ENCODE results near the gene TTC12. TPM values are rescaled to one million over a fixed set of nuclear protein-coding genes. Genes with fewer than 3 reads are reported as not detected.

The TTC12 gene
- total RNA-seq, 2 donors from 2014 or later: 21.6 TPM

- no peaks in the 10 kb centered on the region for H3K27me3 ChIP-seq (replicated peaks; ENCODE audit: insufficient read depth)
- intact Hi-C loops (cut with DNase I): no loop called here
- H3K36me3 ChIP-seq: no peaks in the 10 kb centered on the region
- 96% methylated on average over 11 of the region's 11 CpGs for WGBS
- no peaks in the 10 kb centered on the region for H3K9me3 ChIP-seq
- TF ChIP-seq CTCF (IDR thresholded peaks at IDR 0.05): no peak
- TF ChIP-seq POLR2A (IDR thresholded peaks at IDR 0.05): no peak
- no peak overlapping the region for H3K4me3 ChIP-seq
- H3K4me1 ChIP-seq (replicated peaks): no peaks in the 10 kb centered on the region
- DNase-seq (ENCODE audit: low spot score): no peak
- no peak overlapping the region for H3K27ac ChIP-seq
Observed at GRCh38 chr11:113394919-113395318, 80.5 kb downstream of the TTC12 start.

GRCh38 chr11:113395782-113396336 lies 81.5 kb downstream of the TTC12 start:
- WGBS: 94% methylated on average over 9 of the region's 9 CpGs
- intact Hi-C loops (cut with DNase I): no loop called here
- H3K4me3 ChIP-seq: no peak overlapping the region

GRCh38 chr11:113396690-113397089 lies 82.3 kb downstream of the TTC12 start:
- H3K4me1 ChIP-seq (replicated peaks): no peaks in the 10 kb centered on the region
- no peak for DNase-seq (ENCODE audit: low spot score)
- no peak overlapping the region for H3K27ac ChIP-seq
- intact Hi-C loops (cut with DNase I): no loop called here
- no peaks in the 10 kb centered on the region for H3K27me3 ChIP-seq (replicated peaks; ENCODE audit: insufficient read depth)
- no peaks in the 10 kb centered on the region for H3K9me3 ChIP-seq
- no peak for TF ChIP-seq POLR2A (IDR thresholded peaks at IDR 0.05)
- no peak for TF ChIP-seq POLR2AphosphoS5 (IDR thresholded peaks at IDR 0.05)
- TF ChIP-seq CTCF (IDR thresholded peaks at IDR 0.05): no peak
- H3K4me3 ChIP-seq: no peak overlapping the region
- 58% methylated on average over 1 of the region's 1 CpG for WGBS
- no peaks in the 10 kb centered on the region for H3K36me3 ChIP-seq

More at GRCh38 chr11:113395782-113396336, 81.5 kb downstream of the TTC12 start:
- no peaks in the 10 kb centered on the region for H3K4me1 ChIP-seq (replicated peaks)
- H3K27ac ChIP-seq: no peak overlapping the region
- no peaks in the 10 kb centered on the region for H3K36me3 ChIP-seq
- H3K27me3 ChIP-seq (replicated peaks; ENCODE audit: insufficient read depth): no peaks in the 10 kb centered on the region
- no peaks in the 10 kb centered on the region for H3K9me3 ChIP-seq
- DNase-seq (ENCODE audit: low spot score): no peak
- TF ChIP-seq CTCF (IDR thresholded peaks at IDR 0.05): no peak
- no peak for TF ChIP-seq POLR2A (IDR thresholded peaks at IDR 0.05)
- no peak for TF ChIP-seq POLR2AphosphoS5 (IDR thresholded peaks at IDR 0.05)

- no peaks in the 10 kb centered on the region for H3K27me3 ChIP-seq (replicated peaks; ENCODE audit: insufficient read depth)
- no peak for TF ChIP-seq CTCF (IDR thresholded peaks at IDR 0.05)
- TF ChIP-seq POLR2A (IDR thresholded peaks at IDR 0.05): no peak
- TF ChIP-seq POLR2AphosphoS5 (IDR thresholded peaks at IDR 0.05): no peak
- H3K4me1 ChIP-seq (replicated peaks): no peaks in the 10 kb centered on the region
- intact Hi-C loops (cut with DNase I): no loop called here
- no peaks in the 10 kb centered on the region for H3K9me3 ChIP-seq
- 75% methylated on average over 7 of the region's 7 CpGs for WGBS
- H3K27ac ChIP-seq: no peak overlapping the region
- no peak for DNase-seq (ENCODE audit: low spot score)
- no peaks in the 10 kb centered on the region for H3K36me3 ChIP-seq
- H3K4me3 ChIP-seq: no peak overlapping the region
Observed at GRCh38 chr11:113397212-113397611, 82.8 kb downstream of the TTC12 start.

GRCh38 chr11:113397821-113398220 lies 83.4 kb downstream of the TTC12 start:
- intact Hi-C loops (cut with DNase I): no loop called here
- H3K9me3 ChIP-seq: no peaks in the 10 kb centered on the region
- no peak for DNase-seq (ENCODE audit: low spot score)
- H3K4me3 ChIP-seq: no peak overlapping the region
- H3K27me3 ChIP-seq (replicated peaks; ENCODE audit: insufficient read depth): no peaks in the 10 kb centered on the region
- TF ChIP-seq CTCF (IDR thresholded peaks at IDR 0.05) (no peak), POLR2A (IDR thresholded peaks at IDR 0.05) (no peak), POLR2AphosphoS5 (IDR thresholded peaks at IDR 0.05) (no peak)
- no peak overlapping the region for H3K27ac ChIP-seq
- no peaks in the 10 kb centered on the region for H3K4me1 ChIP-seq (replicated peaks)
- H3K36me3 ChIP-seq: no peaks in the 10 kb centered on the region
- WGBS: 84% methylated on average over 4 of the region's 4 CpGs

Measured in prostate gland (tissue), 2 donors.